SK-N-SH (cell line): ENCODE measurements around the gene KICS2. TPM values are rescaled to one million over a fixed set of nuclear protein-coding genes. Genes with fewer than 3 reads are reported as not detected.

ENCODE experiments used
- CTCF ChIA-PET: fragments of 300-600, 350-600 bp; formaldehyde crosslinking; extraction: SDS; loops from one replicate; lab custom pipeline; 2021; lab: Yijun Ruan, JAX
- POLR2A ChIA-PET: fragments of 350-600 bp; sonication (Branson Sonifier 250); formaldehyde crosslinking; extraction: SDS; loops from one replicate; lab custom pipeline; 2020; ENCODE audit warnings: antibody characterized with exemption, inconsistent platforms; lab: Yijun Ruan, JAX
- DNase-seq: peaks from one replicate; pipeline ENCODE4 v3.0.0; 2012
- H2AFZ ChIP-seq: fragments of 200-600 bp; sonication (generic); 2 replicates; pipeline ENCODE4 v1.8.1; 2016; ENCODE audit warnings: antibody characterized with exemption, mild to moderate bottlenecking, low read depth
- H3F3A ChIP-seq: fragments of 200-600 bp; sonication (generic); replicated peaks from 2 replicates; pipeline ENCODE3; 2016; ENCODE audit warnings: antibody characterized with exemption, mild to moderate bottlenecking; ENCODE audit not compliant: insufficient read depth
- H3K27ac ChIP-seq, 2 experiments: fragments of 200-500 bp in 1 of 2; fragments of 200-600 bp in 1 of 2; sonication (Bioruptor generic) in 1 of 2; sonication (generic), shearing (Covaris generic) in 1 of 2; 2 replicates each; pipeline versions ENCODE4 v1.5.1 to v1.6.1; 2014 to 2016; ENCODE audit warnings: low read depth in 2 of 2, inconsistent platforms in 1 of 2, low read length in 1 of 2, mild to moderate bottlenecking in 1 of 2, mixed read lengths in 1 of 2
- H3K27me3 ChIP-seq: fragments of 200-600 bp; sonication (generic), shearing (Covaris generic); 2 replicates; pipeline ENCODE4 v1.6.1; 2016; ENCODE audit warnings: mixed run types; ENCODE audit not compliant: insufficient read depth
- H3K36me3 ChIP-seq, 2 experiments: fragments of 200-500 bp in 1 of 2; fragments of 200-600 bp in 1 of 2; sonication (Bioruptor generic) in 1 of 2; sonication (generic) in 1 of 2; replicated peaks in 1 of 2; 2 replicates each; pipeline versions ENCODE3 to v1.5.1; 2014 to 2016; ENCODE audit warnings: low read length in 1 of 2, mild to moderate bottlenecking in 1 of 2; ENCODE audit not compliant: insufficient read depth in 2 of 2, control insufficient read depth in 1 of 2
- H3K4me1 ChIP-seq, 2 experiments: fragments of 200-500 bp in 1 of 2; fragments of 200-600 bp in 1 of 2; sonication (Bioruptor generic) in 1 of 2; sonication (generic), shearing (Covaris generic) in 1 of 2; 2 replicates each; pipeline versions ENCODE4 v1.5.1 to v1.6.1; 2014 to 2016; ENCODE audit warnings: low read depth in 1 of 2, low read length in 1 of 2, mixed run types in 1 of 2; ENCODE audit not compliant: insufficient read depth in 2 of 2, control insufficient read depth in 1 of 2
- H3K4me2 ChIP-seq: fragments of 200-600 bp; sonication (generic), shearing (Covaris generic); 2 replicates; pipeline ENCODE4 v1.6.1; 2017; ENCODE audit warnings: mixed run types
- H3K4me3 ChIP-seq, 2 experiments: fragments of 200-500 bp in 1 of 2; fragments of 200-600 bp in 1 of 2; sonication (Bioruptor generic) in 1 of 2; sonication (generic), shearing (Covaris generic) in 1 of 2; 2 replicates each; pipeline versions ENCODE4 v1.5.1 to v1.8.1; 2014 to 2016; ENCODE audit warnings: low read depth in 2 of 2, inconsistent platforms in 1 of 2, low read length in 1 of 2, mild to moderate bottlenecking in 1 of 2, mixed read lengths in 1 of 2, moderate library complexity in 1 of 2
- H3K79me2 ChIP-seq: fragments of 200-600 bp; sonication (generic); 2 replicates; pipeline ENCODE4 v1.8.1; 2017; ENCODE audit warnings: mild to moderate bottlenecking; ENCODE audit not compliant: insufficient read depth
- H3K9ac ChIP-seq: fragments of 200-600 bp; sonication (generic); 2 replicates; pipeline ENCODE4 v1.6.1; 2017; ENCODE audit warnings: mixed run types
- H3K9me2 ChIP-seq: fragments of 200-600 bp; sonication (generic); 2 replicates; pipeline ENCODE4 v1.6.1; 2017; ENCODE audit warnings: mixed run types
- H3K9me3 ChIP-seq: fragments of 200-600 bp; sonication (generic); 2 replicates; pipeline ENCODE4 v1.6.1; 2017; ENCODE audit warnings: mixed run types, mild to moderate bottlenecking, moderate library complexity
- H4K20me1 ChIP-seq: fragments of 200-600 bp; sonication (generic); 2 replicates; pipeline ENCODE4 v1.6.1; 2017; ENCODE audit warnings: mild to moderate bottlenecking, mixed run types; ENCODE audit not compliant: insufficient read depth
- FOXJ3 ChIP-seq: sonication (generic); formaldehyde crosslinking; IDR thresholded peaks from 2 replicates; pipeline ENCODE4 v1.5.1; 2020; ENCODE audit warnings: mild to moderate bottlenecking, missing genetic modification reagents
- GABPA ChIP-seq: IDR thresholded peaks from 2 replicates; pipeline ENCODE4 v1.4.0; 2012; ENCODE audit warnings: low read depth, mild to moderate bottlenecking
- MAX ChIP-seq: IDR thresholded peaks from 2 replicates; pipeline ENCODE4 v1.4.0; 2012; ENCODE audit warnings: low read depth
- NFIC ChIP-seq: IDR thresholded peaks from 2 replicates; pipeline ENCODE4 v1.4.0; 2012; ENCODE audit warnings: borderline replicate concordance
- NRF1 ChIP-seq: IDR thresholded peaks from 2 replicates; pipeline ENCODE4 v1.6.1; 2012; ENCODE audit warnings: low read depth, mild to moderate bottlenecking, low read length
- RCOR1 ChIP-seq: fragments of 150-350 bp; IDR thresholded peaks from 2 replicates; pipeline ENCODE4 v1.6.1; 2017; ENCODE audit warnings: antibody characterized with exemption, low read length
- REST ChIP-seq: IDR thresholded peaks from 2 replicates; pipeline ENCODE4 v1.6.1; 2012; ENCODE audit warnings: mild to moderate bottlenecking, low read depth, low read length, moderate library complexity
- RXRA ChIP-seq: IDR thresholded peaks from 2 replicates; pipeline ENCODE4 v1.4.0; 2012; ENCODE audit warnings: low read depth, mild to moderate bottlenecking, borderline replicate concordance
- SIN3A ChIP-seq: IDR thresholded peaks from 2 replicates; pipeline ENCODE4 v1.6.1; 2012; ENCODE audit warnings: low read depth, mild to moderate bottlenecking, low read length, moderate library complexity, borderline replicate concordance
- SMC3 ChIP-seq: IDR thresholded peaks from 2 replicates; pipeline ENCODE4 v1.6.1; 2012; ENCODE audit warnings: low read depth, low read length, improper control_type of control experiment
- TAF1 ChIP-seq: IDR thresholded peaks from 2 replicates; pipeline ENCODE4 v1.6.1; 2012; ENCODE audit warnings: low read depth, mild to moderate bottlenecking, low read length, moderate library complexity, borderline replicate concordance
- TEAD4 ChIP-seq: IDR thresholded peaks from 2 replicates; pipeline ENCODE4 v1.4.0; 2012; ENCODE audit warnings: mild to moderate bottlenecking, borderline replicate concordance; ENCODE audit not compliant: insufficient read depth
- USF1 ChIP-seq: IDR thresholded peaks from 2 replicates; pipeline ENCODE4 v1.4.0; 2012; ENCODE audit warnings: low read depth, borderline replicate concordance
- YY1 ChIP-seq: IDR thresholded peaks from 2 replicates; pipeline ENCODE4 v1.4.0; 2012; ENCODE audit warnings: low read depth, mild to moderate bottlenecking
- ZBTB33 ChIP-seq: IDR thresholded peaks from 2 replicates; pipeline ENCODE4 v1.4.0; 2012; ENCODE audit warnings: low read depth, borderline replicate concordance
- WGBS: methylation state at CpG from one replicate; pipeline ENCODE4 v1.1.6; 2017; ENCODE audit warnings: low lambda C conversion rate; 5-methylcytosine and 5-hydroxymethylcytosine counted together
- polyA plus RNA-seq, 3 experiments: library from polyadenylated mRNA; depleted of rRNA; stranded (reverse); fragments of >200 nt; gene quantifications; 2 replicates each; pipeline ENCODE4 v1.2.3, GENCODE V29; 2012

Gene KICS2
- polyA plus RNA-seq, 1 of the 3 experiments (the other 2 are of a cell fraction) = 4.1 TPM

GRCh38 chr12:64232196-64232595 is 10.1 kb upstream of the KICS2 start:
- H3K9me2 ChIP-seq = no peaks in the 10 kb centered on the region
- no peak for TF ChIP-seq YY1
- no peak for TF ChIP-seq RCOR1
- TF ChIP-seq NRF1 = no peak
- no peak for TF ChIP-seq TAF1
- TF ChIP-seq RXRA = no peak
- TF ChIP-seq REST = no peak
- no peak for TF ChIP-seq MAX
- no peak for TF ChIP-seq GABPA
- no peak for TF ChIP-seq TEAD4
- H3K4me2 ChIP-seq = no peak overlapping the region
- WGBS = no CpG with 5 or more reads among the region's 1 CpG
- H3K79me2 ChIP-seq = no peaks in the 10 kb centered on the region
- no peaks in the 10 kb centered on the region for H3K9me3 ChIP-seq
- H2AFZ ChIP-seq = no peak overlapping the region
- no peaks in the 10 kb centered on the region for H3K36me3 ChIP-seq
- no peak overlapping the region for H3K27ac ChIP-seq
- no peak overlapping the region for H3K9ac ChIP-seq
- no peak overlapping the region for H3K4me3 ChIP-seq
- DNase-seq = no peak
- H3K27me3 ChIP-seq = no peaks in the 10 kb centered on the region
- H3F3A ChIP-seq = no peaks in the 10 kb centered on the region
- ChIA-PET POLR2A (no interaction called here), CTCF (interaction anchor here (1.1 to 1.4 kb wide), 2 partner anchors 24 to 389 kb away, joined by 3 to 5 read pairs; no protein-coding TSS in a partner anchor)
- H3K4me1 ChIP-seq = peaks cover 0 to 2% of the 10 kb centered on the region in 2 experiments; a peak in 1 of 4 replicates
- no peaks in the 10 kb centered on the region for H4K20me1 ChIP-seq

GRCh38 chr12:64229796-64230195 is 7.7 kb upstream of the KICS2 start:
- Histone ChIP-seq H2AFZ (no peak overlapping the region), H3K4me3 (no peak overlapping the region), H3K9me3 (no peaks in the 10 kb centered on the region), H3K4me1 (no peaks in the 10 kb centered on the region), H3K36me3 (no peaks in the 10 kb centered on the region), H4K20me1 (no peaks in the 10 kb centered on the region), H3K4me2 (no peak overlapping the region), H3K9me2 (no peaks in the 10 kb centered on the region), H3K79me2 (no peaks in the 10 kb centered on the region), H3F3A (no peaks in the 10 kb centered on the region), H3K27me3 (no peaks in the 10 kb centered on the region), H3K27ac (no peak overlapping the region), H3K9ac (no peak overlapping the region)
- 76% methylated on average over 5 of the region's 5 CpGs for WGBS
- DNase-seq = no peak
- ChIA-PET CTCF (no interaction called here), POLR2A (no interaction called here)
- TF ChIP-seq ZBTB33 (no peak), FOXJ3 (no peak), GABPA (no peak), SMC3 (no peak), USF1 (no peak), TAF1 (no peak), MAX (no peak), NFIC (no peak), REST (no peak), SIN3A (no peak)
